SU-DHL-6 (cell line): ENCODE data around the gene H2AZ1.

Experiments used
- H2AFZ ChIP-seq: fragments of 200-600 bp; sonication (generic); 2 replicates; pipeline ENCODE4 v1.6.1; 2014; ENCODE audit warnings: low read depth, mild to moderate bottlenecking, moderate library complexity, mixed read lengths, antibody characterized with exemption, low read length; ENCODE audit not compliant: severe bottlenecking
- H3F3A ChIP-seq: fragments of 200-600 bp; shearing (Covaris generic); 2 replicates; pipeline ENCODE4 v1.6.0; 2016; ENCODE audit warnings: antibody characterized with exemption, mild to moderate bottlenecking; ENCODE audit not compliant: insufficient read depth
- H3K27ac ChIP-seq: fragments of 200-600 bp; sonication (generic); 2 replicates; pipeline ENCODE4 v1.5.1; 2016; ENCODE audit warnings: low read depth, mild to moderate bottlenecking, low read length, moderate library complexity, mixed read lengths
- H3K27me3 ChIP-seq: fragments of 200-600 bp; sonication (generic), shearing (Covaris generic); 2 replicates; pipeline ENCODE4 v1.6.0; 2014; ENCODE audit warnings: mild to moderate bottlenecking, low read length
- H3K36me3 ChIP-seq: fragments of 200-600 bp; sonication (generic); 2 replicates; pipeline ENCODE4 v1.6.1; 2014; ENCODE audit warnings: mild to moderate bottlenecking, low read length, mixed read lengths
- H3K4me2 ChIP-seq: fragments of 300-600, 200-600 bp; shearing (Covaris generic), sonication (generic); 2 replicates; pipeline ENCODE4 v1.6.0; 2014; ENCODE audit warnings: low read length, low read depth, mild to moderate bottlenecking; ENCODE audit not compliant: poor library complexity, severe bottlenecking
- H3K4me3 ChIP-seq: fragments of 200-600 bp; sonication (generic); 2 replicates; pipeline ENCODE4 v1.5.1; 2014; ENCODE audit warnings: antibody characterized with exemption, low read length, mild to moderate bottlenecking, mixed read lengths; ENCODE audit not compliant: insufficient read depth, poor library complexity, severe bottlenecking
- H3K79me2 ChIP-seq: fragments of 200-600 bp; sonication (generic); 2 replicates; pipeline ENCODE4 v1.6.1; 2014; ENCODE audit warnings: mild to moderate bottlenecking, low read length, moderate library complexity; ENCODE audit not compliant: insufficient read depth
- H3K9ac ChIP-seq: fragments of 200-600 bp; sonication (generic); 2 replicates; pipeline ENCODE4 v1.7.0; 2014; ENCODE audit warnings: mild to moderate bottlenecking, low read length
- H3K9me2 ChIP-seq: fragments of 200-600 bp; sonication (generic); replicated peaks from 2 replicates; pipeline ENCODE4 v1.6.1; 2014; ENCODE audit warnings: low read length; ENCODE audit not compliant: insufficient read depth
- H3K9me3 ChIP-seq: fragments of 200-600 bp; sonication (generic); 2 replicates; pipeline ENCODE4 v1.6.1; 2014; ENCODE audit warnings: low read length, mixed read lengths; ENCODE audit not compliant: insufficient read depth
- H4K20me1 ChIP-seq: fragments of 200-600 bp; sonication (generic); 2 replicates; pipeline ENCODE4 v1.6.1; 2014; ENCODE audit warnings: low read depth, mild to moderate bottlenecking, antibody characterized with exemption, low read length, moderate library complexity, mixed read lengths
- CTCF ChIP-seq: fragments of 200-600 bp; sonication (generic); IDR thresholded peaks from one replicate; pipeline ENCODE4 v1.5.1; 2017; ENCODE audit warnings: antibody characterized with exemption, mild to moderate bottlenecking, low read length, moderate library complexity; ENCODE audit not compliant: insufficient read depth, poor library complexity, severe bottlenecking
- EZH2phosphoT487 ChIP-seq: fragments of 200-600 bp; sonication (generic), shearing (Covaris generic); conservative IDR thresholded peaks from 2 replicates; pipeline ENCODE4 v1.6.1; 2018; ENCODE audit warnings: mild to moderate bottlenecking, antibody characterized with exemption, low read length, moderate library complexity, mixed read lengths

Gene H2AZ1

GRCh38 chr4:99921174-99921573 lies 28.9 kb downstream of the H2AZ1 start:
- no peaks in the 10 kb centered on the region for H3K79me2 ChIP-seq
- no peaks in the 10 kb centered on the region for H3K9me3 ChIP-seq
- H2AFZ ChIP-seq: no peak overlapping the region
- H3K9ac ChIP-seq: no peak overlapping the region
- H3K9me2 ChIP-seq: no peaks in the 10 kb centered on the region
- no peaks in the 10 kb centered on the region for H3F3A ChIP-seq
- no peaks in the 10 kb centered on the region for H3K27me3 ChIP-seq
- H4K20me1 ChIP-seq: no peaks in the 10 kb centered on the region
- H3K4me3 ChIP-seq: no peak overlapping the region
- TF ChIP-seq CTCF: no peak
- no peak for TF ChIP-seq EZH2phosphoT487
- H3K36me3 ChIP-seq: peaks cover 10% of the 10 kb centered on the region; the same call in 1 of the 2 replicates
- H3K4me2 ChIP-seq: no peak overlapping the region
- H3K27ac ChIP-seq: no peak overlapping the region

- Histone ChIP-seq H3K9me3 (no peaks in the 10 kb centered on the region), H3K27ac (no peak overlapping the region), H3K36me3 (peaks cover 6% of the 10 kb centered on the region; the same call in 1 of the 2 replicates), H2AFZ (no peak overlapping the region), H3K9me2 (no peaks in the 10 kb centered on the region), H3K9ac (no peak overlapping the region), H3K79me2 (no peaks in the 10 kb centered on the region), H3K4me2 (no peak overlapping the region), H3K27me3 (no peaks in the 10 kb centered on the region), H3F3A (no peaks in the 10 kb centered on the region), H3K4me3 (no peak overlapping the region), H4K20me1 (no peaks in the 10 kb centered on the region)
- TF ChIP-seq CTCF (no peak), EZH2phosphoT487 (no peak)
Measured at GRCh38 chr4:99918656-99919055, 31.4 kb downstream of the H2AZ1 start.

- Histone ChIP-seq H3K27me3 (no peaks in the 10 kb centered on the region), H3K36me3 (peaks cover 6% of the 10 kb centered on the region; the same call in 1 of the 2 replicates), H3K9ac (no peak overlapping the region), H2AFZ (no peak overlapping the region), H3K9me2 (no peaks in the 10 kb centered on the region), H3K4me2 (no peak overlapping the region), H4K20me1 (no peaks in the 10 kb centered on the region), H3K79me2 (no peaks in the 10 kb centered on the region), H3K27ac (no peak overlapping the region), H3F3A (no peaks in the 10 kb centered on the region), H3K9me3 (no peaks in the 10 kb centered on the region), H3K4me3 (no peak overlapping the region)
- no peak for TF ChIP-seq CTCF
- no peak for TF ChIP-seq EZH2phosphoT487
Measured at GRCh38 chr4:99917575-99917974, 32.5 kb downstream of the H2AZ1 start.

GRCh38 chr4:99915449-99915848 lies 34.6 kb downstream of the H2AZ1 start:
- Histone ChIP-seq H3K9me3 (no peaks in the 10 kb centered on the region), H3F3A (no peaks in the 10 kb centered on the region), H3K79me2 (no peaks in the 10 kb centered on the region), H2AFZ (no peak overlapping the region), H3K36me3 (no peaks in the 10 kb centered on the region; the same call in 1 of the 2 replicates), H3K9ac (no peak overlapping the region), H3K4me2 (no peak overlapping the region), H3K9me2 (no peaks in the 10 kb centered on the region), H3K4me3 (no peak overlapping the region), H3K27ac (no peak overlapping the region), H3K27me3 (no peaks in the 10 kb centered on the region), H4K20me1 (no peaks in the 10 kb centered on the region)
- TF ChIP-seq EZH2phosphoT487 (no peak), CTCF (no peak)
